BLaER1 treated with 17β-estradiol and CSF1 and Interleukin-3, amounts not matched to agents 10 nM and 100 nM (cell line): ENCODE results near the gene GPD1L.
"Not testable (repeated sequence)": the region's sequence is repeated elsewhere in the genome, so short reads cannot be mapped to it uniquely, and the experiment has no call there.

Experiments
- H3K27ac ChIP-seq, 11 experiments: shearing (Covaris generic); formaldehyde crosslinking; 2 replicates each; pipeline ENCODE4 v1.8.1; 2022
- H3K27me3 ChIP-seq, 11 experiments: shearing (Covaris generic); formaldehyde crosslinking; 2 replicates each; pipeline ENCODE4 v1.8.1; 2022
- H3K36me3 ChIP-seq, 11 experiments: shearing (Covaris generic); formaldehyde crosslinking; 2 replicates each; pipeline ENCODE4 v1.8.1; 2022
- H3K4me1 ChIP-seq, 10 experiments: shearing (Covaris generic); formaldehyde crosslinking; 2 replicates each; pipeline ENCODE4 v1.8.1; 2022
- H3K4me2 ChIP-seq, 11 experiments: shearing (Covaris generic); formaldehyde crosslinking; 2 replicates each; pipeline ENCODE4 v1.8.1; 2022
- H3K4me3 ChIP-seq, 10 experiments: shearing (Covaris generic); formaldehyde crosslinking; 2 replicates each; pipeline ENCODE4 v1.8.1; 2022
- H3K9ac ChIP-seq, 11 experiments: shearing (Covaris generic); formaldehyde crosslinking; 2 replicates each; pipeline ENCODE4 v1.8.1; 2022
- H3K9me3 ChIP-seq, 11 experiments: shearing (Covaris generic); formaldehyde crosslinking; replicated peaks in 1 of 11; 2 replicates each; pipeline ENCODE4 v1.8.1; 2022
- H4K20me1 ChIP-seq, 11 experiments: shearing (Covaris generic); formaldehyde crosslinking; 2 replicates each; pipeline ENCODE4 v1.8.1; 2022
- Cebpa-rat ChIP-seq, 11 experiments: shearing (Covaris generic); IDR thresholded peaks; 2 replicates each; pipeline ENCODE4 v1.8.1; 2022

GPD1L gene

GRCh38 chr3:32100465-32100864, 6.0 kb upstream of the GPD1L start:
- Histone ChIP-seq H3K27me3 (no peaks in the 10 kb centered on the region), H3K9ac (no peak overlapping the region), H3K9me3 (peaks cover 43 to 59% (median 45%) of the 10 kb centered on the region in 11 experiments), H3K27ac (no peak overlapping the region), H3K4me1 (no peaks in the 10 kb centered on the region), H4K20me1 (no peaks in the 10 kb centered on the region), H3K4me3 (no peak overlapping the region), H3K4me2 (no peak overlapping the region), H3K36me3 (no peaks in the 10 kb centered on the region)
- no peak for TF ChIP-seq Cebpa-rat (IDR thresholded peaks at IDR 0.05)

- Histone ChIP-seq H3K4me1 (peaks cover 0 to 9% (median 6%) of the 10 kb centered on the region in 10 experiments; a peak in 17 of 20 replicates), H3K27ac (no peak overlapping the region), H3K9ac (no peak overlapping the region), H3K9me3 (peaks cover 43 to 56% (median 45%) of the 10 kb centered on the region in 11 experiments), H3K27me3 (no peaks in the 10 kb centered on the region), H3K4me2 (no peak overlapping the region), H3K4me3 (peak overlapping the region in 2 of 10 experiments; percentile 7 to 9; a peak in 1 of 20 replicates), H3K36me3 (no peaks in the 10 kb centered on the region), H4K20me1 (no peaks in the 10 kb centered on the region; a peak in 1 of 22 replicates)
- no peak for TF ChIP-seq Cebpa-rat (IDR thresholded peaks at IDR 0.05)
Measured at GRCh38 chr3:32102289-32102688, 4.1 kb upstream of the GPD1L start.

GRCh38 chr3:32104492-32104891, 1.9 kb upstream of the GPD1L start:
- Histone ChIP-seq H3K27me3 (no peaks in the 10 kb centered on the region), H3K36me3 (no peaks in the 10 kb centered on the region), H3K9ac (no peak overlapping the region), H3K4me1 (peaks cover 0 to 31% (median 20%) of the 10 kb centered on the region in 10 experiments; a peak in 18 of 20 replicates), H3K4me3 (no peak overlapping the region), H4K20me1 (peaks cover 0 to 13% (median 0%) of the 10 kb centered on the region in 11 experiments; a peak in 3 of 22 replicates), H3K4me2 (no peak overlapping the region), H3K27ac (no peak overlapping the region), H3K9me3 (peaks cover 43 to 50% (median 45%) of the 10 kb centered on the region in 11 experiments)
- no peak for TF ChIP-seq Cebpa-rat (IDR thresholded peaks at IDR 0.05)

- H4K20me1 ChIP-seq, result peaks cover 0 to 16% (median 0%) of the 10 kb centered on the region in 11 experiments; a peak in 3 of 22 replicates
- H3K9me3 ChIP-seq, result peaks cover 38 to 40% (median 39%) of the 10 kb centered on the region in 11 experiments
- no peak for TF ChIP-seq Cebpa-rat (IDR thresholded peaks at IDR 0.05)
- no peaks in the 10 kb centered on the region for H3K27me3 ChIP-seq
- H3K4me3 ChIP-seq, result peak overlapping the region in 7 of 10 experiments; percentile 78 to 90 (median 85); a peak in 13 of 20 replicates
- H3K9ac ChIP-seq, result peak overlapping the region in 6 of 11 experiments; percentile 73 to 81 (median 80); a peak in 4 of 22 replicates
- no peaks in the 10 kb centered on the region for H3K36me3 ChIP-seq
- H3K4me1 ChIP-seq, result peaks cover 0 to 41% (median 28%) of the 10 kb centered on the region in 10 experiments; a peak in 18 of 20 replicates
- H3K27ac ChIP-seq, result peak overlapping the region in 2 of 11 experiments; percentile 67 to 69; a peak in 3 of 22 replicates
- peak overlapping the region; percentile 72 to 98 (median 90) for H3K4me2 ChIP-seq
Measured at GRCh38 chr3:32105291-32106131, 909 bp upstream of the GPD1L start.

GRCh38 chr3:32106929-32107362, 526 bp downstream of the GPD1L start:
- peaks cover 0 to 46% (median 29%) of the 10 kb centered on the region in 10 experiments; a peak in 18 of 20 replicates for H3K4me1 ChIP-seq
- peak overlapping the region; percentile 73 to 82 (median 79) for H3K9ac ChIP-seq
- H3K27ac ChIP-seq, result peak overlapping the region in 10 of 11 experiments; percentile 31 to 74 (median 64); a peak in 18 of 22 replicates
- peak overlapping the region; percentile 78 to 91 (median 86) for H3K4me3 ChIP-seq
- peak overlapping the region; percentile 84 to 98 (median 93) for H3K4me2 ChIP-seq
- H3K27me3 ChIP-seq, result no peaks in the 10 kb centered on the region
- TF ChIP-seq Cebpa-rat (IDR thresholded peaks at IDR 0.05), result no peak
- H3K36me3 ChIP-seq, result no peaks in the 10 kb centered on the region
- H4K20me1 ChIP-seq, result peaks cover 0 to 20% (median 0%) of the 10 kb centered on the region in 11 experiments; a peak in 3 of 22 replicates
- H3K9me3 ChIP-seq, result peaks cover 24 to 26% (median 25%) of the 10 kb centered on the region in 11 experiments

GRCh38 chr3:32108224-32108623, 1.8 kb downstream of the GPD1L start:
- Histone ChIP-seq H4K20me1 (peaks cover 0 to 20% (median 0%) of the 10 kb centered on the region in 11 experiments; a peak in 3 of 22 replicates), H3K4me2 (peak overlapping the region in 9 of 11 experiments; percentile 88 to 98 (median 96); a peak in 15 of 22 replicates), H3K9me3 (peaks cover 11 to 13% (median 12%) of the 10 kb centered on the region in 11 experiments), H3K4me1 (peaks cover 0 to 46% (median 29%) of the 10 kb centered on the region in 10 experiments; a peak in 18 of 20 replicates)
- not testable (repeated sequence) for H3K9ac ChIP-seq, H3K4me3 ChIP-seq, H3K36me3 ChIP-seq, H3K27ac ChIP-seq, H3K27me3 ChIP-seq

GRCh38 chr3:32109256-32109655, 2.8 kb downstream of the GPD1L start:
- Histone ChIP-seq H3K4me3 (no peak overlapping the region), H3K27ac (no peak overlapping the region; a peak in 1 of 22 replicates), H3K27me3 (no peaks in the 10 kb centered on the region), H3K9me3 (peaks cover under 1 to 11% (median 7%) of the 10 kb centered on the region in 11 experiments; a peak in 18 of 22 replicates), H3K4me1 (peaks cover 0 to 46% (median 29%) of the 10 kb centered on the region in 10 experiments; a peak in 18 of 20 replicates), H3K9ac (no peak overlapping the region), H3K36me3 (0 out of 22 replicates have a peak, but pooled peaks cover 0 to 7% (median 0%) of the 10 kb centered on the region in 11 experiments), H3K4me2 (peak overlapping the region in 9 of 11 experiments; percentile 3 to 30 (median 18); a peak in 10 of 22 replicates), H4K20me1 (peaks cover 0 to 20% (median 0%) of the 10 kb centered on the region in 11 experiments; a peak in 3 of 22 replicates)
- no peak for TF ChIP-seq Cebpa-rat (IDR thresholded peaks at IDR 0.05)

- peak overlapping the region in 7 of 11 experiments; percentile 3 to 30 (median 18); a peak in 10 of 22 replicates for H3K4me2 ChIP-seq
- no peak overlapping the region for H3K27ac ChIP-seq
- H3K27me3 ChIP-seq, result no peaks in the 10 kb centered on the region
- H4K20me1 ChIP-seq, result peaks cover 0 to 20% (median 0%) of the 10 kb centered on the region in 11 experiments; a peak in 3 of 22 replicates
- peaks cover 0 to 16% (median 6%) of the 10 kb centered on the region in 11 experiments; a peak in 11 of 22 replicates for H3K36me3 ChIP-seq
- TF ChIP-seq Cebpa-rat (IDR thresholded peaks at IDR 0.05), result no peak
- H3K9ac ChIP-seq, result no peak overlapping the region
- H3K4me3 ChIP-seq, result no peak overlapping the region
- peaks cover 0 to 46% (median 29%) of the 10 kb centered on the region in 10 experiments; a peak in 18 of 20 replicates for H3K4me1 ChIP-seq
- peaks cover 8 to 20% (median 16%) of the 10 kb centered on the region in 11 experiments for H3K9me3 ChIP-seq
Measured at GRCh38 chr3:32110233-32110760, 3.9 kb downstream of the GPD1L start.
